Activated naive CD8-positive, alpha-beta T cell treated with anti-CD3 and anti-CD28 coated beads, Interleukin-2, amount 10 ng/mL, durations not matched to agents 7 days and 5 days (primary cell): ENCODE results near the gene RHBDL1. TPM values are rescaled to one million over a fixed set of nuclear protein-coding genes. Genes with fewer than 3 reads are reported as not detected.

ENCODE experiments used
- ATAC-seq: fragments of 150-1000 bp; cut with Tn5 transposase; one replicate; pipeline ENCODE4 v1.10.0; 2021; ENCODE audit warnings: low read depth, moderate library complexity
- POLR2A ChIA-PET: fragments of 350-600 bp; sonication (Branson Sonifier 250); formaldehyde crosslinking; loops from one replicate; lab custom pipeline; 2021; ENCODE audit warnings: antibody characterized with exemption; lab: Charles Lee
- DNase-seq: peaks from one replicate; pipeline ENCODE4 v3.0.0; 2021
- H3K27ac Mint-ChIP-seq: one replicate; pipeline ENCODE4 v1.8.0; 2022; ENCODE audit warnings: mild to moderate bottlenecking, mixed read lengths
- H3K27me3 Mint-ChIP-seq: one replicate; pipeline ENCODE4 v1.8.0; 2022; ENCODE audit warnings: mild to moderate bottlenecking, moderate library complexity, mixed read lengths
- H3K36me3 Mint-ChIP-seq: one replicate; pipeline ENCODE4 v1.8.0; 2021; ENCODE audit warnings: mild to moderate bottlenecking, mixed read lengths
- H3K4me1 Mint-ChIP-seq: one replicate; pipeline ENCODE4 v1.8.0; 2021; ENCODE audit warnings: mixed read lengths
- H3K4me3 Mint-ChIP-seq: one replicate; pipeline ENCODE4 v1.8.0; 2022; ENCODE audit warnings: mild to moderate bottlenecking, moderate library complexity, mixed read lengths
- H3K9me3 Mint-ChIP-seq: one replicate; pipeline ENCODE4 v1.8.0; 2021; ENCODE audit warnings: mixed read lengths
- total RNA-seq, 2 experiments: library from RNA; stranded (reverse); gene quantifications; one replicate each; pipeline ENCODE4 v1.2.3, GENCODE V29; 2021

The RHBDL1 gene
- total RNA-seq, 2 experiments from 2014 or later = 1.1 to 1.7 TPM

- Mint-ChIP-seq H3K27ac (no peak overlapping the region), H3K4me3 (no peak overlapping the region), H3K9me3 (no peaks in the 10 kb centered on the region), H3K36me3 (peaks cover 2% of the 10 kb centered on the region), H3K27me3 (peaks cover 7% of the 10 kb centered on the region), H3K4me1 (peaks cover 4% of the 10 kb centered on the region)
- POLR2A ChIA-PET = interaction anchor here (0.6 to 0.7 kb wide), 2 partner anchors 305 to 1107 kb away, joined by 3 read pairs; partner anchors contain the start of genes NUBP2 and SPSB3
- no peak for ATAC-seq
- no peak for DNase-seq
These were observed 553 bp downstream of the RHBDL1 start for GRCh38 chr16:675884-676564.

GRCh38 chr16:676565-676902, 1.1 kb downstream of the RHBDL1 start:
- DNase-seq = no peak
- peaks cover 3% of the 10 kb centered on the region for H3K36me3 Mint-ChIP-seq
- no peak for ATAC-seq
- no peak overlapping the region for H3K27ac Mint-ChIP-seq
- peaks cover 7% of the 10 kb centered on the region for H3K27me3 Mint-ChIP-seq
- no peak overlapping the region for H3K4me3 Mint-ChIP-seq
- POLR2A ChIA-PET = no interaction called here
- peaks cover 8% of the 10 kb centered on the region for H3K4me1 Mint-ChIP-seq
- H3K9me3 Mint-ChIP-seq = no peaks in the 10 kb centered on the region

- POLR2A ChIA-PET = no interaction called here
- Mint-ChIP-seq H3K4me1 (peaks cover 12% of the 10 kb centered on the region), H3K9me3 (no peaks in the 10 kb centered on the region), H3K4me3 (no peak overlapping the region), H3K36me3 (peaks cover 3% of the 10 kb centered on the region), H3K27ac (no peak overlapping the region), H3K27me3 (peaks cover 7% of the 10 kb centered on the region)
- no peak for ATAC-seq
- no peak for DNase-seq
These were observed 1.4 kb downstream of the RHBDL1 start for GRCh38 chr16:676913-677312.

GRCh38 chr16:677316-678190, 2.1 kb downstream of the RHBDL1 start:
- DNase-seq (no peak), ATAC-seq (no peak)
- POLR2A ChIA-PET = interaction anchor here (3.3 kb wide), 1 partner anchor 9 kb away, joined by 18 read pairs; the partner anchor contains the start of gene RHOT2
- Mint-ChIP-seq H3K9me3 (no peaks in the 10 kb centered on the region), H3K4me3 (no peak overlapping the region), H3K27ac (no peak overlapping the region), H3K36me3 (peaks cover 4% of the 10 kb centered on the region), H3K4me1 (peaks cover 15% of the 10 kb centered on the region), H3K27me3 (peaks cover 7% of the 10 kb centered on the region)

GRCh38 chr16:678209-678857, 2.9 kb downstream of the RHBDL1 start:
- no peak overlapping the region for H3K4me3 Mint-ChIP-seq
- POLR2A ChIA-PET = interaction anchor here (1.1 to 4.4 kb wide), 3 partner anchors 10 to 25 kb away, joined by 3 to 37 read pairs (median 18); partner anchors contain the start of genes RHOT2 and WDR24
- ATAC-seq = no peak
- H3K4me1 Mint-ChIP-seq = peaks cover 17% of the 10 kb centered on the region
- H3K9me3 Mint-ChIP-seq = no peaks in the 10 kb centered on the region
- peaks cover 5% of the 10 kb centered on the region for H3K36me3 Mint-ChIP-seq
- no peak for DNase-seq
- H3K27me3 Mint-ChIP-seq = peaks cover 7% of the 10 kb centered on the region
- H3K27ac Mint-ChIP-seq = no peak overlapping the region

GRCh38 chr16:678858-679813, 3.7 kb downstream of the RHBDL1 start:
- peak; percentile 72 for DNase-seq
- peak overlapping the region; percentile 73 for H3K27ac Mint-ChIP-seq
- peak overlapping the region; percentile 80 for H3K4me3 Mint-ChIP-seq
- POLR2A ChIA-PET = interaction anchor here (1.1 to 4.4 kb wide), 4 partner anchors 11 to 30 kb away, joined by 3 to 37 read pairs (median 11); partner anchors contain the start of genes RHOT2, WDR24 and WDR90
- ATAC-seq = peak; percentile 17
- H3K9me3 Mint-ChIP-seq = no peaks in the 10 kb centered on the region
- H3K4me1 Mint-ChIP-seq = peaks cover 18% of the 10 kb centered on the region
- H3K36me3 Mint-ChIP-seq = peaks cover 5% of the 10 kb centered on the region
- peaks cover 7% of the 10 kb centered on the region for H3K27me3 Mint-ChIP-seq

- H3K27me3 Mint-ChIP-seq = peaks cover 7% of the 10 kb centered on the region
- POLR2A ChIA-PET = interaction anchor here (0.6 to 4.4 kb wide), 8 partner anchors 9 to 1623 kb away, joined by 3 to 37 read pairs (median 8); partner anchors contain the start of genes ANTKMT, METTL26, RHOT2 and WDR24
- peaks cover 5% of the 10 kb centered on the region for H3K36me3 Mint-ChIP-seq
- H3K4me3 Mint-ChIP-seq = peak within 1 kb of the TSS; percentile 86
- peak within 1 kb of the TSS; percentile 85 for H3K27ac Mint-ChIP-seq
- ATAC-seq (peak; percentile 53), DNase-seq (peak; percentile 94)
- H3K9me3 Mint-ChIP-seq = no peaks in the 10 kb centered on the region
- H3K4me1 Mint-ChIP-seq = peaks cover 18% of the 10 kb centered on the region
These were observed 4.5 kb downstream of the RHBDL1 start, which contains the start of gene STUB1 for GRCh38 chr16:679814-680624. STUB1 (plus strand) TSS chr16:680410; CDS start chr16:680526, 116 bp downstream.

GRCh38 chr16:680625-680945, 5.1 kb downstream of the RHBDL1 start:
- H3K36me3 Mint-ChIP-seq = peaks cover 5% of the 10 kb centered on the region
- no peaks in the 10 kb centered on the region for H3K9me3 Mint-ChIP-seq
- peaks cover 3% of the 10 kb centered on the region for H3K27me3 Mint-ChIP-seq
- H3K4me1 Mint-ChIP-seq = peaks cover 17% of the 10 kb centered on the region
- DNase-seq (no peak), ATAC-seq (no peak)
- POLR2A ChIA-PET = interaction anchor here (0.6 to 4.4 kb wide), 8 partner anchors 9 to 1622 kb away, joined by 3 to 37 read pairs (median 8); partner anchors contain the start of genes ANTKMT, METTL26, RHOT2 and WDR24
- peak overlapping the region; percentile 45 for H3K27ac Mint-ChIP-seq
- peak overlapping the region; percentile 86 for H3K4me3 Mint-ChIP-seq

- peaks cover 17% of the 10 kb centered on the region for H3K4me1 Mint-ChIP-seq
- peaks cover 3% of the 10 kb centered on the region for H3K27me3 Mint-ChIP-seq
- H3K36me3 Mint-ChIP-seq = peaks cover 5% of the 10 kb centered on the region
- no peak for ATAC-seq
- H3K27ac Mint-ChIP-seq = peak overlapping the region; percentile 45
- POLR2A ChIA-PET = interaction anchor here (0.8 to 4.4 kb wide), 6 partner anchors 9 to 45 kb away, joined by 3 to 37 read pairs (median 10); partner anchors contain the start of genes ANTKMT, METTL26, RHOT2 and WDR24
- H3K4me3 Mint-ChIP-seq = peak overlapping the region; percentile 74
- H3K9me3 Mint-ChIP-seq = no peaks in the 10 kb centered on the region
- no peak for DNase-seq
These were observed 5.7 kb downstream of the RHBDL1 start for GRCh38 chr16:680967-681745.

GRCh38 chr16:681746-682427, 6.4 kb downstream of the RHBDL1 start:
- POLR2A ChIA-PET = interaction anchor here (2.2 to 4.4 kb wide), 3 partner anchors 8 to 46 kb away, joined by 10 to 37 read pairs (median 10); partner anchors contain the start of genes METTL26 and WDR24
- Mint-ChIP-seq H3K4me1 (peaks cover 17% of the 10 kb centered on the region), H3K9me3 (no peaks in the 10 kb centered on the region), H3K36me3 (peaks cover 5% of the 10 kb centered on the region), H3K27me3 (peaks cover 2% of the 10 kb centered on the region), H3K27ac (peak overlapping the region; percentile 12), H3K4me3 (peak overlapping the region; percentile 74)
- DNase-seq = no peak
- ATAC-seq = no peak
